Activated CD8-positive, alpha-beta memory T cell treated with anti-CD3 and anti-CD28 coated beads, Interleukin-2, amount 50 U/mL, for 4 hours (primary cell): Measurements from ENCODE around the gene HSD17B11.
A peak's percentile ranks its signal among the peaks of the same experiment; 100 is the strongest.
"Not testable (repeated sequence)": the region's sequence is repeated elsewhere in the genome, so short reads cannot be mapped to it uniquely, and the experiment has no call there.

ENCODE experiments used
- DNase-seq: peaks from one replicate; pipeline ENCODE4 v3.0.0-alpha.2; 2020

Gene HSD17B11, protein sequence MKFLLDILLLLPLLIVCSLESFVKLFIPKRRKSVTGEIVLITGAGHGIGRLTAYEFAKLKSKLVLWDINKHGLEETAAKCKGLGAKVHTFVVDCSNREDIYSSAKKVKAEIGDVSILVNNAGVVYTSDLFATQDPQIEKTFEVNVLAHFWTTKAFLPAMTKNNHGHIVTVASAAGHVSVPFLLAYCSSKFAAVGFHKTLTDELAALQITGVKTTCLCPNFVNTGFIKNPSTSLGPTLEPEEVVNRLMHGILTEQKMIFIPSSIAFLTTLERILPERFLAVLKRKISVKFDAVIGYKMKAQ

DNA sequence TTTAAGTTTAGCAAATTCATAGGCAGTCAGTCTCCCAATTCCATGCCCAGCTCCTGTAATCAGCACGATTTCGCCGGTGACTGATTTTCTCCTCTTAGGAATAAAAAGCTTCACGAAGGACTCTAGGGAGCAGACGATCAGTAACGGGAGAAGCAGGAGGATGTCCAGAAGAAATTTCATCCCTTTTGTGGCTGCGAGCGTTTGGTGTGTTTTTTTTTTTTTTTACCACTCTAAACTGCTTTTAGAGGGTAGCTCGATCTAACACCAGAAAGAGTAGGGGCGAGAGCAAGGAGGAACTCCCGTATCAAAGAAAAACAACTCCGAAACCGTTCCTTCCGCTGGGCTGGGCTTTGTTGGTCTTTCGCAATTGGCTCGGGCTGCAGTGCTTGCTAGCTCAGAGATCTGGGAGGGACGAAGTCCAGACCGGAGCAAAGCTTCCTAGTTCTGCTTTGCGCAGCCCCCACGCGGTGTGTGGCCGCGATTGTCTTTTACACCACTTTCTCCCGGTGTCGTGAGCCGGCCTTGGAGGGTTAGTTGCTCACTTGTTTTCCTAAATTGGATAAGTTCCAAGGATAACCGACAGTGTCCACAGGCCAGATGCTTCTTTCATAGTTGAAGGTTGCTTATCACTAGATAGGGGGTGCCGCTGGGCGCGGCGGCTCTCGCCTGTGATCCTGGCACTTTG, at the start of gene HSD17B11:
HSD17B11 (minus strand) TSS at position 298 of the 685 bp plus-strand sequence; CDS start at position 180, 118 bp downstream.
- DNase-seq: peak; percentile 76

DNA sequence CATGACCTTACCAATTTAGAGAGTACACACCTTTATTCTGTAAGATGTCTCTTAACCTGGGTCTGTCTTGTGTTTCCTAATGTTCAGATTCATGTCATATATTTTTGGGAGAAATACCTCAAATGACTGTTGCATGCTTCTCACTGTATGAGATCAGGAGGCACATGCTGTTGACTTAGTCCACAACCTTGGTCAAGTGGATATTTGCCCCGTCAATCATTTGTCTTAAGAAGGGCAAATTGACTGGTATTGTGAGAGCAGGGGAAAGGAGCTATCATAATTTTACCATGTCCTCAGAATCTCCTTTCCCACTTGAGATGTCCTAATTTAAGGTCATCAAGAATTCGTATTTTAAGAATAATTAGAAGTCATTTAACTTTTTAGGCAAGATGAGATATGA, 42.4 kb upstream of the HSD17B11 start:
- DNase-seq: no peak

DNA sequence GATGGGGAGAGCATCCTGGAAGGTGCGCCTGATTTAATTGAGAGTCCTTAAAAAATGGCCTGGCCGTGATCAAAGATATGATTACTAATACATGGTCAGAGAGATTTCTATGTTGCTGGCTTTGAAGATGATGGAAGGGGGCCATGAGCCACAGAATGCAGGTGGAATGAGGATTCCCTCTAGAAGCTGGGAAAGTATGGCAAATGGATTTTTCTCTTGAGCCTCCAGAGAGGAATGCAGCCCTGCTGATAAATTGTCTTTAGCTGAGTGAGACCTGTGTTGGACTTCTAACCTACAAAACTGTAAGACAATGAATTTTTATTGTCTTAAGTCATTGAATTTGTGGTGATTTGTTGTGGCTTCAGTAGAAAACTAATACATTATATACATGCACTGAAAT, 39.0 kb upstream of the HSD17B11 start:
- DNase-seq: no peak

DNA sequence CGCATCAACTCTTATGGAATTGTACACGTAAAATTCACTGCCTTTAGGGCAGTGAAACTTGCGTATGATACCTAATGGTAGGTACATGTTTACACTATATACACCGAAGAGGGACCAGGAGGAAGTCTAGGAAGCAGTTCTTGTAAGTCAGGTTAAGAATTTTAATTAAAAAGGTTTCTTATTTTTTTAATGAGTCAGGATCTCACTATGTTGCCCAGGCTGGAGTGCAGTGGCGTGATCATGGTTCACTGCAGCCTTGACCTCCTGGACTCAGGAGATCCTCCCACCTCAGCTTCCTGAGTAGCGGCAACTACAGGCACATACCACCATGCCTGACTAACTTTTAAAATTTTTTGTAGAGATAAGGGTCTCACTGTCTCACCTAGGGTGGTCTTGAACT, 38.0 kb upstream of the HSD17B11 start:
- no peak for DNase-seq

DNA sequence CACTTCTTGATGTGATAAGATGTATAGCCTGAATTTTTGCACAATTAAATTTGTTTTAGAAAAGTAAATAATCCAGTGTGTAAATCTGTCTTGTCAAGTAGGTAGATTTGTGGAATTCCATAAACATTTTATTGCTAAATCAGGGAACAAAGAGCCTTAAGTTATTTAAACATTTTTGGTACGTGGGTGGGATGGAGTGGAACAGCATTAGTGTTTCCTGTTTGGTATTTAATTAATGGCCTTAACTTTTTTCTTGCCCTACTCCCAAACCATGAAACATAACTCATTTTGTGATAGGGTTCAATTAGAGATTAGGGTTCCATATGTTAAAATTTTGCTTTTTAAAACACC, 36.5 kb upstream of the HSD17B11 start:
- no peak for DNase-seq

DNA sequence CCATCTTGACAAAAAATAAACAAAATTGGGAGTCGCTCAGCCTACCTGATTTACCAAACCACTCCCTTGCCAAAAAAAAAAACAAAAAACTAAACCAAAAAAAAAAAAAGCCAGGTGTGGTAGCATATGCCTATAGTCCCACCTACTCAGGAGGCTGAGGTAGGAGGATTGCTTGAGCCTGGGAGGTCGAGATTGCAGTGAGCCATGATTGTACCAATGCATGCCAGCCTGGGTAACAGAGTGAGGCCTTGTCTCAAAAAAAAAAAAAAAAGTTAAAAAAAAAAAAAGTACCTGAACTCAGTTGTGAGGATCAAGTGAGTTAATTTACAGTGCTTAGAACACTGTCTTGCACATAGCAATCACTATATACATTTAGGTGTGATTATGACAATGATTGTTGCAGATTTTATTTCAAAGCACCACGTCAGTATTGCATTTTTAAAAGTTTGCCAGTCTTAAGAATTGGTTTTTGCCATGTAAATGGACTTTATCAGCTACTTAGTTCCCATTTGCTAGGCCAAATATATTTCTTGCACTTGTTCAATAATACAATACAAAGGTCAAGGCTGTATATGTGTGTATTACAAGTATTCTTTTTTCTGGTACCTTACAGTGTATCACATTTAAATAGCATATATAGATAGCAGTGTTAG, 36.0 kb upstream of the HSD17B11 start:
- DNase-seq: no peak

DNA sequence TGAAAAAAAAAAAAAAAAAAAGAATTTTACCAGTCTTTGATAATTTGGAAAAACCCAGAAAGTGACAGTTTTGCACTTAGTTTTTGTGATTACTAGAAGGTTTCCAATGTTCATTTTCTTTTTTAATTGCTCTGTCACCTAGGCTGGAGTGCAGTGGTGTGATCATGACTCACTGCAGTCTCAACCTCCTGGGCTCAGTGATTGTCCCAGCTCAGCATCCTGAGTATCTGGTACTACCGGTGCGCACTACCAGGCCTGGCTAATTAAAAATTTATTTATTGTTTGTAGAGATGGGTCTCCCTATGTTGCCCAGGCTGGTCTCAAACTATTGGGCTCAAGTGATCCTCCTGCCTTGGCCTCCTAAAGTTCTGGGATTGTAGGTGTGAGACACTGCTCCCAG, 34.7 kb upstream of the HSD17B11 start:
- DNase-seq: no peak

DNA sequence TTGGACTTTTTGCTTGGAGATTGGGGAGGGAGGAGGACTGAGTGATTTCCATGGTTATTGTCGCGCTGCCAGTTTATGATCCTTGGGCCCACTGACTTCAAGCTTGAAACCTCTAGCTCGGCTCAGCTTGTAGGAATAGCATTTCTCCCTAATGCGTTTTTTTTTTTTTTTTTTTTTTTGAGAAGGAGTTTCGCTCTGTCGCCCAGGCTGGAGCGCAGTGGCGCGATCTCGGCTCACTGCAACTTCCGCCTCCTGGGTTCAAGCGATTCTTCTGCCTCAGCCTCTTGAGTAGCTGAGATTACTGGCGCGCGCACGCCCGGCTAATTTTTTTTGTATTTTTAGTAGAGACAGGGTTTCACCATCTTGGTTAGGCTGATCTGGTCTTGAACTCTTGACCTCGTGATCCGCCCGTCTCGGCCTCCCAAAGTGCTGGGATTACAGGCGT, 33.1 kb upstream of the HSD17B11 start:
- DNase-seq: not testable (repeated sequence)

DNA sequence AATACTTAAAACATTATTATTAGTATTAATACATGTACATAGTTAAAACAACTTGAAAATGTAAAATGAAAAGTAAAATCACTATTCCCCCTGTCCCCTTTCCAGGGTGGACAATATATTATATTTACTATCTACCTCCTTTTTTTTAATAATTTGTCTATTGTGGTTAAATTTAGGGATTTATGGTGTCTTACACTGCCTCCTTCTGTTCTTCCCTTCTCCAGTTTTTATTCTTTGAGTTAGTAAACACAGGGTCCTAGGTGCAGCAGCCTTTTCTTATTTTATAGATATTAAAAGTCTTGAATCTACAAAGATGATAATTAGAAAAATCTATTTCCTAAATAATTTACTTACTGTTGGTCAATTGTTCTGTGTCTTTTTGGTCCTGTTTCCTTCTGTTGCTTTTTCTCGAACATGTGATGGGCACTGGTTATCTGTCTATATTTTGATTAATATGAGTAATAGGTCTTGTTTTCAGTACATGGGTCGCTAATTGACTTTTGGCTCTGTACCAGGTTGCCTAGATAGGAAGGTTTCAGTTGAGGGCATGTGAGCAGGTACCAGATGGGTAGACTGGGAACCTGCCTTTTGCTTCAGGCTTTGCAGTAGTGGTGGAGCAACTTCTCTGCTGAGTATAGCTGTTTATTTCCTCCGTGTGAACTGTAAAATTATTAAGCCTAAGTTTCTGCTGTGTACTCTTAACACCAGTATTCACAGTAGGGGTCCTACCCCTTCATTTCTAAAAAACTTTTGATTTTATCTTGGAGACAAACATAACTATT, 32.5 kb upstream of the HSD17B11 start:
- DNase-seq: no peak

DNA sequence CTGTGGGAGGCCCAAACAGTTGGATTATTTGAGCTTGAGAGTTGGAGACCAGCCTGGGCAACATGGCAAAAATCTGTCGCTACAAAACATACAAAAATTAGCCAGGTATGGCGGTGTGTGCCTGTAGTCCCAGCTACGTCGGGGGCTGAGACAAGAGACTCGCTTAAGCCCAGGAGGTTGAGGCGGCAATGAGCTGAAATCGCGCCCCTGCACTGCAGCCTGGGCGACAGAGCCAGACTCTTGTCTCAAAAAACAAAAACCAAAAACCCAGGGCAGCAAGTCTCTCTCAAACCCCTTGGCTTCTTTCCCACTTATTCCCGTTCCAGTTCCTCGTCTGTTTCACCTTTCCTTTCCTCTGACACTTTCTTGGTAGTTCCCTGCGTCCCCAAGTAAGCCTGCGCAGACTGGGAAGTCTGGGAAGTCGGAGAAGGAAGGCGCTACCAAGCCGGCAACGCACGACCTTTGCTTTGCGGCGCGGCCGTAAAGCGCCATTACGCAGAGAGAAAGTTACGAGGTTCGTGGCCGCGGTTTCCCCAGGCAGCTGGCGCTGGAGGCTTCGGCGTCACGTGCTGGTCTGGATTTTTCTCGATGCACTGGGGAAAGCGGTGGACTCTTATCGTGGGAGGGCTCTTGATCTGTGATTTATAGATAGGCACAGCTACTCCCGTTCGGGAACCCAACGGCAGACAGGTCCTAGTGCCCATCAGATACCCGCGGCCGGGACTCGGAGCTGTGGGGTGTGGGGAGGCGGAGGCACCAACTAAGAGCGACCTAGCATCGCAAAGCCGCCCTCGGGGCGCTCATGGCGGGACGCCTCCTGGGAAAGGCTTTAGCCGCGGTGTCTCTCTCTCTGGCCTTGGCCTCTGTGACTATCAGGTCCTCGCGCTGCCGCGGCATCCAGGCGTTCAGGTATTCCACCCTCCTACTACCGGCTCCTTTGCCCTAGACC, 31.4 kb upstream of the HSD17B11 start, which contains the start of gene NUDT9:
NUDT9 (plus strand) TSS at position 470 of the 949 bp plus-strand sequence; CDS start at position 803, 333 bp downstream.
- peak; percentile 85 for DNase-seq

DNA sequence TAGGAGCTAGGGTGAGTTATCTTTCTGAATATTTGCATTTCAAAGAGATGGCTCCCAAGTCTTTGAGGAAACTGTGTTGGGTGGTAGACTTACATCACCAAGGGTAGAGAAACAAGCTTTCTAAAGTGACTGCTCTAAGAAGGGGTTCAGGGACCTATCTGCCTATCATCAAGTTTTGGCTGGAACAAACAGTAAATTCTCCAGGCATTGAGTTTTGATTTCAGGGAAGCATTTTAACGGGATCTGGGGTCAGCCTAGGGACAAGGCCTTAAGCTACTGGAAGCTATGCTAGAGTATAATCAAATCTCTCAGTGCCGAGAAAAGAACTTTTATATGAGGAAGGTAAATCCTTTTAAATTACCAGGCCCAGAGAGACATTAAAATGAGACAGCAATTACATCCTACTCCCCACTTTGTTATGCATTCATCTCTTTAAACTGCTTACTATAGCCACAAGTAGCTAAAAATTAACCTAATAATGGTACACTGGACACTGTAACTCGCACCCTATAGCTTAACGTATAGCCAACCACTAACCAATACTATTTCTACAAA, 29.4 kb upstream of the HSD17B11 start:
- no peak for DNase-seq

DNA sequence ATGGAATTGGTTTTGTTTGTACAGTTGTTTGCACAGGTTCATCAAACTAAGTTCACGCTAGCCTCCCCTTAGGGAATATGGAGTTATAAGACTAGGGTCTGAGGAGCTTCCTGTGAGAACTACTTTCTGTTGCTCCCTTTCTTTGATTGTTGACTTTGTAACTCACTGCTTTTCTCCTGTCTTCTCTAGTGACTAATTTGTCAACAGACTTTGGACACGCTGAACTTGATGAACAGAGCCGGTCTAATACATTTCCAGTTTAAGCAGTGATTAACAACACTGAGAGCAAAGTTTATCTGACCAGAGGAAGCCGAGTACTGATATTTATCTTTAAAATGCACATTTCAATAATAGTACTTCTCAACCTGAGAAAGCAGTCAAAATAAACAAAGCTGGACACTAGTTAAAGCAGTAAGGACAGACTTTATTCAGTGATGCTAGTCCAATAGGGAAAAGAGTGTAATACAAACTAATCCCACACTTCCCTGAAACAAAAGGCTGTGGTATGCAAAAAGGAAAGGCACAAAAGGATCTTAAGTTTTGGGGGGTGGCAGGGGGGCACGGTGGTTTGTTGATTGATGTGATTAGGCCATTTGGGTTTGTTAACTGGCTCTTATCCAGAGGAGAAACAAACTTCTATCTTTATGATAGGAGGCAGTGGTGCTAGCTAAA, 28.7 kb upstream of the HSD17B11 start:
- DNase-seq: no peak

DNA sequence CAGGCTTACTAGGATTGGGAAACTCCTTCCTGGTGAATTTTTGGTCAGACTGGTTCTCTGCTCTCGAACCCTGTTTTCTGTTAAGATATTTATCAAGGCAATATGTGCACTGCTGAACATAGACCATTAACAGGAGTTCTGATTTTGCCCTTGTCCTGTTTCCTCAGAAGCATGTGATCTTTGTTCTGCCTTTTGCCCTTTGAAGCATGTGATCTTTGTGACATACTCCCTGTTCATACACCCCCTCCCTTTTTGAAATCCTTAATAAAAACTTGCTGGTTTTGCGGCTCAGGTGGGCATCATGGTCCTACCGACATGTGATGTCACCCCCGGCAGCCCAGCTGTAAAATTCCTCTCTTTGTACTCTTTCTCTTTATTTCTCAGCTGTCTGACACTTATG, 27.4 kb upstream of the HSD17B11 start:
- DNase-seq: not testable (repeated sequence)

DNA sequence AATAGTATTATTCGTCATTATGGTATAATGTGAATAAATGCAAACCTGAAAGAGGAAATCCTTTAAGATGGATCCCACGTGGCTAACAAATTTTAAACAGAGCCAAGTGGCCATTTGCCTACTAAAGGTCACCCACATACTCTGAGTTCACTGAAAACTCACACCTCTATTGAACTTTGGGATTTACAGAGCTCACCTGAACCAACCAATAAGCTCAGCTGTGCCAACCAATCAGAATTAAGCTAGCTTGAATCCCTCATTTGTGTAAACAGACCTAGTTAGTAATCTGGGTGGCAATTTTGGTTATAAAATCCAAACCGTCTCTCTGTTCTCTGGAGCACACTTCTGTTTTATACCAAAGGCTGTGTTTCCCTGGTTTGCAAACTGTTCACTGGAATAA, 26.0 kb upstream of the HSD17B11 start:
- DNase-seq: no peak

DNA sequence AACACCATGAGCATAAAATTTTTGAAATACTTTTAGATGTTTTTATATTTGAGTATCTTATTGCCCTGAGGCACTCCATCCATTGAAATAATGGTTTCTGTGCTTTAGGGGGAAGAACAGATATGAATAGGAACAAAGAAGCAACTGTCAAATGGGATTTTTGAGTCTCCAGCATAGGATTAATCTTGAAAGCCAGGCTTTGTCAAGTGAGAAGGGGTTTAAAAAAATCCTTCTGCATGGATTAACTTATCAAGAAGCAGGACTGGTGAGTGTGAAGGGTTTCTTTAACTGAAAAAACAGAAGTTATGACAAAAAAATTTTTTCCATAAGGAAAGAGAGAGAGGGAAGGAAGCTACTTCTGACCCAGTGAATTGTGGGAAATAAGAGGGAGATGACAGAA, 23.8 kb upstream of the HSD17B11 start:
- DNase-seq: no peak

DNA sequence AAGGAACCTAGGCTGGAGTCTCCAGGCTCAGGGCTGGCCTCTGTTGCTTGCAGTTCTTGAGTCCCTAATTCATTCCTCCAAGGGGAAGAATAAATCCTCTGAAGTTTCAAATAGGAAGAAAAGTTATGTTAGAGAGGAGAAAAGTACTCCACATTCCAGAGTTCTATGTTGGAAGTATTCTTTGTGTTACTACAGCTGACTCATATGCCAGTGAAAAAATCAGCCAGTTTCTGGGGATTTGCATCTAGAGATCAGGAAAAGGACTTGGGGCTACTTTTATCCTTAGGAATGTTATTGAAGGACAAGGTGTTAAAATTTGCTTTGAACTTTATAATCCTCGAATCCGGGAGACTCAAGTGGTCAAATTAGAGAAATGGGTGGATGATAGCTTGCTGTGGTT, 19.7 kb upstream of the HSD17B11 start:
- DNase-seq: no peak

DNA sequence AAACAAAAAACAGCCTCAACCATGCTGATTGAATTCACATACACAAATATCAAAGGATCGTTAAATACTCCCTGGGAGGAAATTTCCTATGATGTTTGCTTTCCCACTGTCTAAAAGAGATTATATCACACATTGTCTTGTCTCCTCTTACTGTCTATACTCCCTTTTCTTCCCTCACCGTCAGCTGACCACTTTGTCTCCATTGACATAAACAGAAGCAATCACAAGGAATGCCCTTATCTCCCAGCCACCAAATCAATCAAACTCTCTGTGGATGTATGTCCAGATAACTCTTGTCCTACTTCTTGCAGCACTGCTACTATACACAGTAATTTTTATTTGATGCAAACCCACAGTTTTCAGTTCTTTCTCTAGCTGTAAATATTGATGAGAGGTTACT, 19.2 kb upstream of the HSD17B11 start:
- DNase-seq: no peak

DNA sequence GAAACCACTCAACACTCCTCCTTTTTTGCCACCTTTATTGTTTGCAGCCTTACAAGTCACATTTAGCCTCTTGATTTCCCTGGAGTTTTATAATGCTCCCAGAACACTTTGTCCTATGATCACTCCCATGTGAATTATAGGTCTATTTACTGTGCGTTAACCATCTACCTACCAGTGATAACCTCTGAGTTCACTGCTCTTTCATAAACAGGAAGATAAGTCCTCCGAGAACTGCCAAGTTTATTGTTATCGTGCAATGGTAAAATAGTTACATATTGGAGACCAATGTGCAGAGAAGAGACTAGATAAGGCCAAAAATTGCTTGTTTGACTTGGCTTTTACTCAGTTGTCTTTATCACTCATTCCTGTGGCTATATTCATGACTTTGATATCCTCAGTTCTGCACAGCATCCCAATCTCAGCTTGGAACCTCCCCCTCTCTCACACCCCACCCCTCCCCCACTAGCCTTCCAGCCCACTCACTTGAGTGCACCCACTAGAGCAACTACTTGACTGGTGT, 18.5 kb upstream of the HSD17B11 start:
- no peak for DNase-seq

DNA sequence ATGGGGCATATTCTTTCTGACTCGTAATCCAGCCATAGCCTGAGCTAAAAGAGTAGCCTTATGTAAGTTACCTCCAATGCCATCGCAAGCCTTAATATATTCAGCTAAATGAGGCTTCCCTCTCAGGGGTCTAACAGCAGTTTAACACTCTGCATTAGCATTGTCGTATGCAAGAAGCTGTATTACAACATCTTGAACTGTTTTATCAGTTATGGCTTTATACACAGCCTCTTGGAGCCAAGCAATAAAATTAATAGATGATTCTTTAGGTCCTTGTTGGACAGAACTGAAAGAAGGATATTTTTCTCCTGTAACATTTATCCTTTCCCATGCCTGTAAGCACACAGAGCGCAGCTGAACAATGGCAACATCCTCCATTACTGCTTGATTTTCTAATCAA, 15.9 kb upstream of the HSD17B11 start:
- DNase-seq: not testable (repeated sequence)

DNA sequence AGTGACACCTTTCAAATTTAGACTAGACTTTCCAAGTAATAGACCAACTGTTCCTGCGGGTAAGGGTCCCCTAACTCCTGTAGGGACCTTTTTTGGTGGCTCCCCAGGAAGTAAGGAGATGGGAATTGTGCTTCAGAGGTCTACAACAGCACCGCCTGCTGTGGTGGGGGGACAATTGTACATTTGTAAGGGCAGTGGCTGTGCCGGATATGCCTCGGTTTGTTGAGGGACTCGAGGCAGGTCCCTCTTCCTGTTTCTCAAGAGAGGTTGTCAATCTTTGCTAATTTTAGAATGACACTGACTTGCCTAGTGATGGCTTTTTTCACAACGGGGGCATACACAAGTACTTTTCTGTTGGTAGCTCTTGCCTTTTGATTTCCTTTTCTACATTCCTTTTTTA, 15.5 kb upstream of the HSD17B11 start:
- no peak for DNase-seq
